AML-193 (cell line): ENCODE data around the gene ATF2.
"Not testable (repeated sequence)": the region's sequence is repeated elsewhere in the genome, so short reads cannot be mapped to it uniquely, and the experiment has no call there.

Experiments used
- DNase-seq, 2 experiments: peaks; one replicate each; lab custom pipeline; 2025; lab: John Stamatoyannopoulos, UW

The ATF2 gene

DNA sequence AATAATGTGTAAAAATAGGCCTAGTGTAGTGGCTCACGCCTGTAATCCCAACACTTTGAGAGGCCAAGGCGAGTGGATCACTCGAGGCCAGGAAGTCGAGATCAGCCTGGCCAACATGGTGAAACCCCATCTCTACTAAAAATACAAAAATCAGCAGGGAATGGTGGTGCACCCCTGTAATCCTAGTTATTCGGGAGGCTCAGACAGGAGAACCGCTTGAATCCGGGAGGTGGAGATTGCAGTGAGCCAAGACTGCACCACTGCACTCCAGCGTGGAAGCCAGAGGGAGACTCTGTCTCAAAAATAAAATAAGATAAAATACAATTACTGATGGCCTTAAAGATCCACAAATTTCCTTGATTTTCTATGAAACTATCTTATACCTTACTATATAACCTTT is 3.8 kb downstream of the ATF2 start:
- DNase-seq, result no peak

- DNase-seq, result no peak
Measured at GRCh38 chr2:175158894-175159293, 9.1 kb downstream of the ATF2 start.

DNA sequence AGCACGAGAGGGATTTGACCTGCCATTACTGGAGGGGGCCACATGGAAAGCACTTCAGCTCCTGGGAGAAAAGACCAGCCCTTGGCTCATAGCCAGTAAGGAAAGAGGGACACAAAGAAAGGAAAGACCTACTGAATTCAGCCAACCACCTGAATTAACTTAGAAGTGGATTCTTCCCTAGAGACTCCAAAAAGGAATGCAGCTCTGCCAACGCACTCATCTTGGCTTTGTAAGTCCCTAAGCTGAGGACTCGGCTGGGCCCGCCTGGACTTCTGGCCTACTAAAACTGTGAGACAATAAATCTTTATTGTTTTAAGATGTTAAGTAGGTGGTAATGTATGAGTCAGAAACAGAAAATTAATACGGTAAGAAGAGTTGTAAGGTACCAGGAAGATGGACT is 11.5 kb downstream of the ATF2 start:
- no peak for DNase-seq

DNA sequence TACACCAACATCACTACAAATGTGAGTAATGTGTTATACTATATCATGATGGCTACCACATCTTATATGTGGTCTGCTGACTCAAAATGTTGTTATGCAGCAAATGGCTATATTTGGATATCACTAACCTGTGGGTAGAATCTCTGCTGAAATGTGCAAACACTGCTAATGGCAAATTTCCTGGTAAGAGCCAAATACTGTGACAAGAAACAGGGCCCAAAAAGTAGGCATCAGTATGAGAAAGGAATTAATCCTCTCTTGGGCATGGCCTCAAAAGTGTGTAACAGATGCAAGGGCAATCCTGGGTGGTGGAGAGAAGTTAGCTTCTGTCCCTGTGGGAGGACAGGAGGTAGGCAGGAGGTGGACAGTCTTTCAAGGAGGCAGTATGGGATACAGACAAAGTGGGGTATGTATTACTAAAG is 13.3 kb downstream of the ATF2 start:
- no peak for DNase-seq

- no peak for DNase-seq
Measured at GRCh38 chr2:175152242-175152641, 15.8 kb downstream of the ATF2 start.

DNA sequence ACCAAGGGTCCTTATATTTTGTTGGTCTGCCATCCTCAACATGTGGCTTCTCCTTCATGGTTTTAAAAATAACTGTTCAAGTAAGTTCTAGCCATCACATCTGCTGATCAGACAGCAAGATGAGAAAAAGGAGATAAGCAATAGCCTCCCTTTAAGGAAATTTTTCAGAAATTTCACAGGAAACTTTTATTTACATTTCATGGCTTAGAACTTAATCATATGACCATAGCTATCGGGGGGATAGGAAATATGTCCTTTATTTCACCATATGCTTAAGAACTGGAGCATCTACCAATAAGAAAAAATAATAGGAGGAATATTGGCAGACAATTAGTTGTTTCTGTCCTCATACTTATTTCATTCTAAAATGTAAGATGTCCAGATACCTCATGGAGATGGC is 16.2 kb downstream of the ATF2 start:
- no peak for DNase-seq

DNA sequence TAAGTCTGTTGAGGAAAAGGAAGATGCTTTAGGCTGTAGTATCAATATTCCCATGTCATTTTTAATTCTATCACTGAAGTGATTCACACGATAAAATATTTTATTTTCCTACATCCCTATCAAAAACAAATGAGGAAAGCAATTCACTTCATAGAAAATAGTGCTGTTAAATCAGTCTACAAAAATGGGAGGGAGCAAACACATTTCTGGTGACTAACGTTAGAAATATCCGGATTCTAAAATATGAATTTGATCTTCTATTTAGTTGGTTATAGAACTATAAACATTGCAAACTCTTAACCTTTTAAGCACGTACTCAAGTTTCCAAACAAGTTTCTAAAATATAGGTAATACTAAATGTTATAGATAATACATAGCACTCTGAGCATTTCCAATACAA is 20.8 kb downstream of the ATF2 start:
- no peak for DNase-seq

- DNase-seq, result no peak
Measured at GRCh38 chr2:175143678-175144077, 24.3 kb downstream of the ATF2 start.

- no peak for DNase-seq
Measured at GRCh38 chr2:175143191-175143590, 24.8 kb downstream of the ATF2 start.

DNA sequence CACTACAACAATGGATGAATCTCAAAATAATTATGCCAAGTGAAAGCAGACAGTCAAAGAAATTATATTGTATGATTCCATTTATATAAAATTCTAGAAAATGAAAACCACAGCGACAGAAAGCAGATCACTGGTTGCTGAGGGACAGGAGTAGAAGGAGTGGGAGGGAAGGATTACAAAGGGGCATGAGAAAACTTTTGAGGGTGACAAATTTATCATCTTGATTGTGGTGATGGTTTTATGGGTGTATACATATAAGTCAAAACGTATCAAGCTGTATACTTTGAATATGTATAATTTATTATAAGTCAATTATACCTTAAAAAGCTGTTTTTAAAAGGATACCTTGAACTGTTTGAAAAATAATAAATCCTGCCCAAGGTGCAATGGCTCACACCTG is 27.7 kb downstream of the ATF2 start:
- no peak for DNase-seq

GRCh38 chr2:175137793-175138192 is 30.2 kb downstream of the ATF2 start:
- no peak for DNase-seq

GRCh38 chr2:175136334-175137215 is 31.4 kb downstream of the ATF2 start:
- DNase-seq, result no peak

DNA sequence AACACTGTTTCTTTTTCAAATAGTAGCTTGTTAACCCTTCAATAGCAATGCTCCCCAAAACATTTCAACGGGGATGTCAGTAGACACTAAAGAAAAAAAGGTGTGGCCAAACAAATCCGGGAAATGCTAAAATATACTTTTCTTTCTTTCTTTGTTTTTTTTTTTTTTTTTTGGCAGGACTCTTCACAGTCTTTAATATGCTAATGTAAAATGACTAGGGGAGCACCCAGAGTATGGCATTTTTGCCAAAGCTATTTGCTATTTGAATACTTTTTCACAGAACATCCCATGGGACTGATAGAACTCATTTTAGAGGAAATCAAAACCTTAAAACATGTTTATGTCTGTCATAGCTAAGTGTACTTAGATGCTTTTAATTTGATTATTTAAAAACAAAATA is 32.1 kb downstream of the ATF2 start:
- no peak for DNase-seq

DNA sequence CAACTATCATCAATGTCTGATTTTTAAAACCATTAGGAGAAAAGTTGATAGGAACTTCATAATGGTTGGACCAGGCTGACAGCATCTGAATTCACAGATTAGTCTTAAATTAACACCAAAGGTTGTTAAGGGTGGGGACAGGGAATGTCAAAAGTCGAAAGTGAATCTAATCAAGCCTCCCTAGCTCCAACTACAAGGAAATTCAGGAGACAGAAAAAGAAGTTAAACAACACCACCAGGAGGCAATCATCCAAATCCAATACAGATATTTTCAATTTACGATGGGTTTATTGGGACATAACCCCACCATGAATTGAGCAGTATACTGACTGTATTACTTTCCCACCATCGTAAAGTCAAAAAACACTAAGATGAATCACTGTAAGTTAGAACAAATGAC is 32.8 kb downstream of the ATF2 start:
- no peak for DNase-seq

- no peak for DNase-seq
Measured at GRCh38 chr2:175131252-175131651, 36.8 kb downstream of the ATF2 start.

- no peak for DNase-seq
Measured at GRCh38 chr2:175126661-175127060, 41.3 kb downstream of the ATF2 start.

DNA sequence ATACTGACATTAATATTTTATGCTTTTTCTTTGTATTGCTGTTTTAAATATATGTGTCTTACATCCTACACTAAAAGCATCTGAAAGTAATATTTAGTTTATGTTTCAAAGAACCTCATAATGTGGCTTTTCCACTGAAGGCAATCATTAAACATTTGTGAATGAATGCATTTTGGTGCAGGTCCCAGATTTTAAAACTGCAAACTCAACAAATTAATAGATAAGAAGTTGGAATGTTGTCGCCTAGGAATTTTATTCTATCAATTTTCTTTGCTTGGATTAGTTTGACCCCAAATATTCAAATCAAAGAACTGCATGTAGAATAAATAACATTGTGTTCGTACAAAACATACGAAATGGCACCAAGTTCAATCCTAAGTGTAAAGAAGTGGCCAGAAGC is 44.7 kb downstream of the ATF2 start:
- no peak for DNase-seq

DNA sequence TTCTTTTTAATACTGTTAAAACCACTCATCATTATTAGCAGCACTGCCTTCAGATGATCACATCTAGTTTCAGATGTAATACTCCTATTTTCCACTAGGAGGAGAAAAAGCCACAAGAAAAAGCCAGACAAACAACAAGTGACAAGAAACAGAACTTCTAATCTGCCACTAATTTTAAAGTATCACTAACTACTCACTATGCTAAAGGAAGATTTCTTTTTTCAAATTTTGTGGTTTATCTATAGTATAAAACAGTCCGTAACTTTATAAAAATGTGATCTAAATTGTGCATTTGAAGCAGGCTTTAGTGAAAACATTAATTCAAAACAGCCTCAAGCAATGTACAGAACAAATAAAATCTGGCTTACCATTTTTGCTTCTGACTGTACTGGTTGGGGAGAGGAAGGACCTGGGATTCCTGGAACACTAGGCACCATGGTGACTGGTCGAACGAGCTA is 56.8 kb downstream of the ATF2 start:
- peak; percentile 48 to 60 for DNase-seq

DNA sequence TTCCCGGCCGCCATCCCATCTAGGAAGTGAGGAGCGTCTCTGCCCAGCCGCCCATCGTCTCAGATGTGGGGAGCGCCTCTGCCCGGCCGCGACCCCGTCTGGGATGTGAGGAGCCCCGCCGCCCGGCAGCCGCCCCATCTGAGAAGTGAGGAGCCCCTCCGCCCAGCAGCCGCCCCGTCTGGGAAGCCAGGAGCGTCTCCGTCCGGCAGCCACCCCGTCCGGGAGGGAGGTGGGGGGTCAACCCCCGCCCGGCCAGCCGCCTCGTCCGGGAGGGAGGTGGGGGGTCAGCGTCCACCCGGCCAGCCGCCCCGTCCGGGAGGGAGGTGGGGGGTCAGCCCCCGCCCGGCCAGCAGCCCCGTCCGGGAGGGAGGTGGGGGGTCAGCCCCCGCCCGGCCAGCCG is 59.9 kb downstream of the ATF2 start:
- not testable (repeated sequence) for DNase-seq

- DNase-seq, result no peak
Measured at GRCh38 chr2:175107146-175107545, 60.9 kb downstream of the ATF2 start.

GRCh38 chr2:175103191-175103590 is 64.8 kb downstream of the ATF2 start:
- no peak for DNase-seq

DNA sequence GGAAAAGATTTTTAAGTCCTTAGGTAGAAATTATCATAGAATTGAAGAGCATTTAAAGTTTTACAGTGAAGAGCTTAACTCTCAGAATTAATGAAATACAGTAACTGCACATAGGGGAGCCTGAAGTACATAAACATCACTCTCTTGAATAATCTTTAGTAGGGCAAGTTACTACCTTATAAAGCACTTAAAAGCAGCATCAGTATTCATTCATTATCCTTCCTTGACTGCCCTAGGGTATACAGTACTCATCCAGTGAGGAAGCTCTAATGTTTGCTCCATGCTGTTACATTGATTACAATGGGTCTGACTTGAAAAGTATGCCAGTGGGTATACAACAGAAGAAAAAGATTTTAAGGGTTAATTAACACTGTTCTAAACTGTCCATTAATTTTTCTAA is 66.5 kb downstream of the ATF2 start:
- no peak for DNase-seq

DNA sequence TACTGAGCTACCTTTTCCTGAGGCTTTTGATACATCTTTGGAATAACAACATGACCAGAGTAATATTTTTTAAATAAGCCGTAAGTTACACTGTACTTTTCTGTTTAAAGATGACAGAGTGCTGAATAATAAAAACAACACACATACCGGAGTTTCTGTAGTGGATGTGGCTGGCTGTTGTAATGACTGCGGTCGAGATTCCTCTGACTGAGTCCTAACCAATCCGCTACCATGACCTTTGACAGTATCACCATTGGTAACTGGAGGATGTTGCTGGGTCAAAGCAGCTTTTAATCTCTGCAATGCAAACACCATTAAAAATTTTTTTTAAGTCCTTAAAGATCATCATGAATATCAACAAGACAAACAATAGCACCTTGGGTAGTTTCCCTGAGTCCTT is 70.7 kb downstream of the ATF2 start:
- no peak for DNase-seq

GRCh38 chr2:175084117-175084516 is 83.9 kb downstream of the ATF2 start:
- DNase-seq, result not testable (repeated sequence)
